ENCODE results near the gene PID1.
"Not testable (repeated sequence)": the region's sequence is repeated elsewhere in the genome, so short reads cannot be mapped to it uniquely, and the experiment has no call there.

Gene PID1

DNA sequence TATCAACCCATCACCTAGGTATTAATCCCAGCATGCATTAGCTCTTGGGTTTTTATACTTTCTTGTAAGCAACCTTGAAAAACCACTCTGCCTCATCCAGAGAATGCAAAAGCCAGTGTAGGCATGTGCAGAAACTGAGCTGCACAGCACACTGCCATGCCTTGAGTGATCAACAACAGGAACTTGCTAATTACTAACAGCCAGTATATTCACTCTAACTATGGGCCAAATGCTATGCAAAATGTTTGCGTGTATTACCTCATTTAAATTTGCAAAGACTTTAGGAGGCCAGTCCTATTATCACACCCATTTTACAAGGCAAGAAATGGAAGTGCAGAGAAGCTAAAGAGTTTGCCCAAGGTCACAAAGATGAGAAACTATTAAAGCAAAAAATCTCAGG lies 169.8 kb downstream of the PID1 start:
- DNase-seq, result no peak

DNA sequence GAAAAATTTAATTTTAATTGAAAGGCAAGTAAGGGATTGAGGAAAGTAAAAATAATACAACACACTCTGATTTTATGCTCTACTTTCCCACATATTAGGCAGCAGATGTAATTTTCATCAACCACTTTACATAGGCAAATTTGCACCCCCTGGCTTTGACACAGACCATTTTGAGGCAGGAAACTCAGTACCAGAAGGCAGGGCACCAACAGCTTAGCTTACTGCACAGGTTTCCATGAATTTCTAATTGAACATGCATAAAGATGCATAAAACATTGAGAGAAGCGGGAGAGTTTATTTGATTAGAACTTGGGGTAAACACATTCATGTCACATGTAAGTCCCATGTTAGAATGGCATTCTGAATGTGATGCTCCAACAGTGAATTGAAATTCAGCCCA lies 171.9 kb downstream of the PID1 start:
- no peak for DNase-seq

DNA sequence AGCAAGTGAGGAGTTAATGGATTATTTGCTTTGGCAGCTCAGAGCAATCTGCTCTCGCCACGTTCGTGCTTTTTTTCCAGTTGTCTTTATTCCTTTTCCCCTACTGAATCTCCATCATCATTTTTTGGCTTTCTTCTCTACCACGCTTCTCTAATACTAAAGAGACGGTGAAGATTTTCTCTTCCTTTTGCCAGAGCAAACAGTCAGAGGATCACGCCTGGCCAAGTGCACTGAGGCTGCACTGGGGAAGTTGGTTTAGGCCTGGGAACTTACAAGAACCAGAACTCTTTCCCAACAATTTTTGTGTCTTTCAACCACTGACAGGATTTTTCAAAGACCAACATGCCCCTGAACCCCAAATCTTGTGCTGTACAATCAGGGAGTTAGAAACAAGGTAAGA lies 172.3 kb downstream of the PID1 start:
- no peak for DNase-seq

DNA sequence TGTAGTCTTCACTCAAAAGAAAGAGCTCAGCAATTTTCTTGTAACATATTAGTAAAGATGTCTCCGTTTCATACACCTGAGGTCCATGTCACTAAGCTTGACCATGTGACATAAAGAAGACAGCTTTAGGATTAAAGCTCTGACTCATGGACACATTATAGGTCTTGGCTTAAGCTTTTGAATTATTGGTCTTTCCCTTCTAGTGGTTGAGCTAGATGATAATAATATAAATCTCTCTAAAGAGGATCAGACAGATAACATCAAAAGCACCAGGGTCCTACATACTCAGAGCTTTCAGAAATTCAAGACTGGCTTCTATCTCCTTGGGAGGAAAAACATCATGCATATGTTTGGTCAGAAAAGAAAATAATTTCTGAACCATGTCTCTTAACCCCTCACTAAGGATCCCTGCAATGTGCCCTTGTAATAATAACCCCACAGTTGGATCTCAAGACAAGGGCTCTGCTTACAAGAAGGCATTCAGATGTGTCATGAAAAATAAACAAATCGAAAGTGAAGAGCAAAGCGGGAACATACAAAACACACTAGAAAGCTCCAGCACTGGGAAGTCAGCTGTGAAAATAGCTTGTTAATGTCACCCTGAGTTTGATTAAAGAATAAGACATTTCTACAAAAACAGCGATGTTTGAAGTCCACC lies 174.5 kb downstream of the PID1 start:
- no peak for DNase-seq

DNA sequence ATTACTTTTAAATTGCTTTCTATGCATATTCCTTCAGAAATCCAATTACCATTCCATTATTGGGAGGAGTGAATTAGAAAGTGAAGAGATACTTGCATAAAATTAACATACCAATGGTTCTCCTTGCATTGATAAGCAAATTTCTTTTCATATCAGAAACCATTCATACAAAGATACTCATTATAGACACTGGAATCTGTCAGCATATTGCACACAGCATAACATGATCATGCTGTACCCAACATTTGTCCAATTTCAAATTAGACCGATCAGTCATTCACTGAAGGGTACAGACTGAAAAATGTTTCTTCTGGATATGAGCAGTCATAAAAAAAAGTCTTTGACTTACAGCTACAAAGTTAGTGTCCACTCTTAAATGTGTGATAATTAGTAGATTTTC lies 175.6 kb downstream of the PID1 start:
- DNase-seq, result no peak

DNA sequence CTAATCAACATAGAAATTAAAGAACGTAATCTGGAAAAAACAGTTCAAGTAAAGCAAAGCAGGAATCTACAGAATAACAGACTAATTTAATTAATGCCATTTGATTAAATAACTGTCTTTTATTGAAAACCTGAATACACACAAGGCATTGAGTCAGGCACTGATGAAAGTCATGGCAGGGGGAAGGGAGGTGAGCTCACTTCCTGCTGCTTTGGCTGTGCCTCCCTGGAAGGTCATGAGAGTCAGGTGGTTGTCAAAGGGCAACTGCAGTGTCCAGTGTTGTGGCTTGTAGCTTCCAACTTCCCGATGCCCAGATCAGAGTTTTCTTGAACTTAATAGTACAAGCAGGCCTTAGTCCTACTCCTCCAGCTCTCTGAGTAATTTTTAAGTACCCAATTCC lies 180.9 kb downstream of the PID1 start:
- no peak for DNase-seq

DNA sequence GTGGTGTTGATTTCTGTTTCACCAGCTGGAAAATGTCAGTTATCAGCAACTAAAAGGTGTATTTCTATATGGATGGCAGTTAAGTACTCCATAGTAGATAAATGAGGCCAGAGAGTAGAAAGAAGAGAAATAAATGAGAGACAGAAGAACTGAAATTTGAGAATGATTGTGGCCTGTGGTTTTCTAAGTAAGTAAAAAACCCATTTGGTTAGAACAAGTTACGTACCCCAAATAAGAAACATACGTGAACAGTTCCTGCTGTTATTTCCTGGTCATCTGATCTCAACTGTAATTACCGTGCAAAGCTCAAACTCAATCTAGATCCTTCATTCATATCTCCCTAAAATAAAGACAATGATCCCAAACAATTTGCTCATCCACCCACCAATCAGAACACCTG lies 181.3 kb downstream of the PID1 start:
- no peak for DNase-seq

DNA sequence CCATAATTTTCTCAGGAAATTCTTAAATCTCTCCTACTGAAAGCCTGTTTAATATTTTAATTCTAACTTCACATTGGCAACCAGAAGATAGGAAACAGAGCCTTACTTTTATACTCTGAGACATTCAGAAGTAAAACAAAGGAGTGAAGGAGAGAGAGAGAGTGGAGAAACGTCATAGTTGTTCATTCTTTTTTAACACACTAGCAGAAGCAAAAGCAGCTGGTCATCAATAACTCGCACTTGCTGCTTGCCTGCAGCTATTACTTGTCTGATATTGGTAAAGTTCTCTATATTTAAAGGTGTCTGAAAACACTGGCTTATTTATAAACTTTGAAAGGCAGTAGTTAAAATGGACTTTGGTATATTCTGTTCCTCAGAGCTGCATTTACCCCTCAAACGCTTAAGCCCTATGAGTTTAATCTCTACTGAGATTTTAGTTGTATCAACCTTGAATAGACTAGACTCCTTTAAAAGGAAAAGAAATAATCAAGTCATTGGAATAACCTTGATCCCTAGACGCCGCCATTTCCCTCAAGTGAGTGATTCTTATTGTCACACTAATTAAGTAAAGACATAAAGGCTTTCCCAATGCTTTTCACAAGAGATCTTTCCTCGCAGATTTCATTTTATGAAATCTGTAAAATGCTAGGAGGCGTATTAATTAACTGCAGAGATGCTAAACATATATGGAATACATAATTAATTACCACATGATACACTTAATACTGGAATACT lies 182.0 kb downstream of the PID1 start:
- no peak for DNase-seq

DNA sequence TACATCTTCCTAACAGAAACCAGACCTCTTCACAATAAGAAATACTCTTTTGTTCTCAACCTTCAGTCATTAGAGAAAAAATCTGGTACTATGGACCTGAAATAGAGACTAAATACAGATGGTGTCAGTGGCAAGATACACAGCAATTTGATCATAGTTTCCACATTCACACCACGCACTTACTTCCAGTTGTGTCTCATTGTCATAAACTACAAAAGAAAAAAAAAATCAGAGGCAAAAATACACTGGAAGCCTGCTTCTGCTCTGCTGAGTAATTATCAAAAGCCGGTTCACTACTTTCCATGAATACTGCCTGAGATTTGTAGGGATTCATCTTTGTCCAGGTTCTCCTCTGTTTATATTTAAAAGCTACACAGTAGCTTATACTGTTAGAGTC lies 182.6 kb downstream of the PID1 start:
- no peak for DNase-seq

DNA sequence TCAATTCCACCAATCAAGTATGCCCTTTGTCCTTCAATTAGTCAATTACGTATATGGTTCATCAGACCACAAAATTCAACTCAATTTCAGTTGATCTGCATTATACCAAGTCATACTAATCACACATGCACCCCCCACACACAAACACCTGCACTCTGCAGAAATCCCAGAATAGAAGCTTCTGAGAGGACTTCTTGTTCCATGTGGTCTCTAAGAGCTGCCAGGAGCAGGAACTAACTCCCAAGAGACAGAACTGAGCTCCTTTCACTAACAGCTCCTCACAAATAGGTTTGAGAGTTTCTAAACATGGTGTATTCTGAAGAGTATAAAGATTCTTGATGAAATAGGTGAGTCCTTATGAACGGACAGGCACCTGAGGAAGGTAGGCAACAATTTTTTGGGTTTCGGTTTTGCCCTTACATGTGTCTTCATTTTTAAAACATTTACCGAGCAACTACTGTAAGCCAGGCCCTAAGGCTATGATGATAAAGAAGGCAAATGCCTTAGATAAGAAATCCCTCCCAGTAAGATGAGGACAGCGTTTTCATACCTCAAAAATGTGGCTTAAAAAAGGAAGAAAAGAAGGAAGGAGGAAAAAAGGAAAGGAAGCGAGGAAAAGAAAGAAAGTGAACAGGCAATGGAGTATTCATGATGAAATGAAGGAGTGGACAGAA lies 183.1 kb downstream of the PID1 start:
- no peak for DNase-seq

DNA sequence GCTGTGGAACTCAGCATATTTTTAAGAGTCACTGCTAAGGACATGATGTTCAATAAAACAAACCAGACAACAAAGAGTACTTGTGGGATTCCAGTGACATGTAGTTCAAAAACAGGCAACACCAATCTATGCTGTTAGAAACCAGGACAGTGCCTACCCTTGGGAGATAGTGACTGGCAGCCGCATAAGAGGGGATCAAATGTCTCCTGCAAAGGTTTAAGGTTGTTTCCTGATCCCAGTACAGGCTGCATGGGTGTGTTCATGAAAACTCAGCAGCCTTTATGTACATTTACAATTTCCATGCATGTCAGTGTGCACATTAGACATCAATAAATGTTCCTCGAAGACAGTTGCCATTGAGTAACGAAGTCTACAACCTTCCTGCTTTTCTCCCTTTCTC lies 183.8 kb downstream of the PID1 start:
- no peak for DNase-seq

DNA sequence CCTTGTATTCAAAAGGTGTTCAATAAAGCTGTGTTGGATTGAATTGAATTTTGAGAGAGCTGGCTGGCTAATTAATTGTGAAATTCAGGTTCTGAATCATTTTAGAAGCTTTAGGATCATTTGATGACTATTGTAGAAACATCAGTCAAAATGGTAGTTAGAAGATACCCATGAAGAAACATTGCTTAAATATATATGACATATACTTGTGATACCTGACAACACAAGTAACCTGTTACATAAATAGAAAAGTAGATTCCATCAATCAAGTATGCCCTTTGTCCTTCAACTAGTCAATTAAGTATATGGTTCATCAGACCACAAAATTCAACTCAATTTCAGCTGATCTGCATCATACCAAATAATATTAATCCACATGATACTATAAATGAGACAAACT lies 185.6 kb downstream of the PID1 start:
- no peak for DNase-seq

DNA sequence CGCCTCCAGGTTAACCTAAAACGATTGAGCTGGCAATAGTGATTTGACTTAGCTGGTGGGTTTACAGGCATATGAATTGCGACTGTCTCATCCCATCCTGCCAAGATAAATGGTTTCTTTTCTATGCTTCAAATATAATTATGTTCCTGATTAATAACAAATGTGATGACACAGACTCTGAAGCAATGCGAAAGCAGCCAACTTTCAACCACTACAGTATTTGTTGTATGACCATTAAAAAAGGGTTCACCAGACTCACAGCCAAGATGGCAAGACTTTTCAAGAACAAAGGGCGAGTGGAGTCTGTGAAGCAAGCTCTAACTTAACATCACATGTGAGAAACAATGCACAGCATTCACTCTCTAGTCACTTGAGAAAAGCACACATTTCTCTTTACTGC lies 186.6 kb downstream of the PID1 start:
- DNase-seq, result no peak

DNA sequence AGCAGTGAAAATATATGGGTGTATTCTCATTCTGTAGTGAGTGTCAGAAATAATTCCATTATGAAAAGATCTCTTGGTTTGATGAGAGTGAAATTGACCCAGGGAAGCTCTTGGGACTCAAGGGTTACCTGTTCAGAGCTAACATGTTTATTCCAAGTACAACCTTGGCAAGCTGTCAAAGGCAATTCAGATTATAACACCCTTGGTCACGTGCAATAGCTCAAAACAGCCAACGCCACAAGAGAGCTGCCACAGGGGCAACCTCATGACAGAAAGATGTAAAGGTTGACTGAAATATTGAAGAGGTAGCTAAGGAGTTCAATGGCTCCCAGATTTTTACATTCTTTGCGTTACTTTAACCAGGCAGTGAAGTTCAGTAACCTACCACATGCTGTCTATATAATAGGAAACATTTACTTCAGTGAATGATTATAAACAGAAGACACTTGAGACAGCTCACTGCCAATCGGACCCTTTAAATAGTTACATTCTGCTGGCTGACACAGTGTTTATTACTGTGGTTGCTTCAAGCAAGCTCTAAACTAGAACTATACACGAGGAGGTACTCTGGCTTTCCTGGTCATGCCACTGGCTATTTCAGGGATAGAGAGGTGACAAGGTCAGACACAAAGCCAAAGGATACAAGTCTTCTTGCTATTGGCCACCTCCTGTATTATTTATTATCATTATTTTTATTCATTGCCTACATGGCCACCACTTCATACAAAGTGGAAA lies 187.3 kb downstream of the PID1 start:
- no peak for DNase-seq

DNA sequence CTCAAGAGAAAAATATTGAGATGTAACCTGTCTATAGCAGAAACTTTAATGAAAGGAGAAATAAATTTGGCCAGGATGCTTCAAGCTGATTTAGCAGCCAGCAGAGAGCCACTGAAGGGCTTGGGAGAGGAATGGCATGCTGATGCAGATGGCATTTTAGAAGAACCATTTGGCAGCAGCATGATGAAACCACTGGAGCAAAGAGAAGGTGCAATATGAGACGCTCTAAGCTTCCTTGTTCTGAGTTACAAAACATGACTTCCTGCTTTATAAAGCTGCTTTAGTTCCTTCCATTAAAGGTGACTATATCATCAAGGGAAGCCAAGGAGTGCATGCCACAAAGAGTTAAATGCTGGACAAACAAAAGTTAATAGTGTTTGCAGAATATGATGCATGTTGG lies 189.7 kb downstream of the PID1 start:
- no peak for DNase-seq

DNA sequence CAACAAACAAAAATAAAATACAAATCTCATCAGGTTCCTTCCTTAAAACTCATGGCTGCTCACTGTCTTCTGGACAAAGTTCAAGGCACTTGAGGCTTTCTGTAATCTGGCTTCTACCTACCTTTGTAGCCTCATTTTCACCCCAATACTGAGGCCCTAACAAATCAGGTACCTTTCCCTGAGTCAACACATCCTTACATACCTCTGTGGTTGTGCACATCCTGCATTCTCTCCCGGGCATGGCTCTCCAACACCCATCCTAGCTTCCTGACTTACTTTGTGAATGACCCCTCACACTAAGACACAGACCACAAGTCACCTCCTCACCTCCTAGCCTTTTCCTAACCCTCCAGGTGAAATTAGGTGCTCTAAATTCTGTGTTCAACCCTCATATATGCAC lies 190.9 kb downstream of the PID1 start:
- DNase-seq, result no peak

DNA sequence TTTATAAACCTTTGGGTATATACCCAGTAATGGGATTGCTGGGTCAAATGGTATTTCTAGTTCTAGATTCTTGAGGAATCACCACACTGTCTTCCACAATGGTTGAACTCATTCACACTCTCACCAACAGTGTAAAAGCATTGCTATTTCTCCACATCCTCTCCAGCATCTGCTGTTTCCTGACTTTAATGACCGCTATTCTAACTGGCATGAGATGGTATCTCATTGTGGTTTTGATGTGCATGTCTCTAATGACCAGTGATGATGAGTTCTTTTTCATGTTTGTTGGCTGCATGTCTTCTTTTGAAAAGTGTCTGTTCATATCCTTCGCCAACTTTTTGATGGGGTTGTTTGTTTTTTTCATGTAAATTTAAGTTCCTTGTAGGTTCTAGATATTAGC lies 194.2 kb downstream of the PID1 start:
- not testable (repeated sequence) for DNase-seq

DNA sequence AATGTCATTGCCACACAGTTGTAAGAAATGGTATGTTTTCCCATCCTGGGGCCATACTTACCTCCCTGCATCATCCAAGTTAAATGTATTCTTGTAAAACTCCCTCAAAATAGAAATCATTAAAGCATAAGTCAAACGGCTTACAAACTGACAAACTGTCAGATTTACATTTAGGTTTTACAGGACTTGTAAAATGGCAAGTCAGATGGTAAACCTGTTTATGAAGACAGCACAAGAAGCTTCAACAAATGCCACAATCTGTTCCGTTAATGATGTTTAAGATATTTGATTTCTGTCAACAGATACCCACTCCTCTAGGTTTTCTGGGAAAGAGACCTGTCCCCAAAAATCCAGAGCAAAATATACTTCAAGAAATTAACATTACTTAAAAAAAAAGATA lies 197.2 kb downstream of the PID1 start:
- no peak for DNase-seq

DNA sequence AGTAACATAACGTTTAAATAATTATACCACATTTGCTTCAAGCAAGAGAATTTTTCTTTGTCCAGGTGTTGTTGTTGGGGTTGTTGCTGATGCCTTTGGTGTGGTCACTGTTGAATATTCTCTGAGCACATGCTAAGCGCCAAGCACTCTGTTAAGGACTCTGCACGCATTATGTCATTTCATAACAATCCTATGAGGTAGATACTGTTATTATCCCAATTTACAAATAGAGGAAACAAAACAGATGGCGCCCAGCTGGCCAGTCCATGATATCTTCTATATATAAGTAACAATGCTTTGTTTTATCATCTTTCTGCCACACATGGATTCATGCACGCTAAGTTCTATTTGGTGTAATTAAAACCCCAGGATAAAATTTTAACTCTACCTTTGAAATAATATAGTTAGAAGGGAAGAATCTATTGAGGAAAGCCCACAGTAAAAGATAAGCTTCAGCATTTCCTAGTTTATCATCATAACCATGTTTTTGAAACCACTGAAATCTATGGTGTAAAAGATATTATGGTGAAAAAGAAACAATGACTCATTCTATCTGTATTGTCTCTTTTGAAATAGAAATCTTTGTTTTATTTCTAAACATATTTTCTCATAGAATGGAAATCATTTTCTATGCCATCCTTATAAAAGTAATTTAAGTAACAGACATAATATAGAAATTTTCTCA lies 199.7 kb downstream of the PID1 start:
- no peak for DNase-seq

DNA sequence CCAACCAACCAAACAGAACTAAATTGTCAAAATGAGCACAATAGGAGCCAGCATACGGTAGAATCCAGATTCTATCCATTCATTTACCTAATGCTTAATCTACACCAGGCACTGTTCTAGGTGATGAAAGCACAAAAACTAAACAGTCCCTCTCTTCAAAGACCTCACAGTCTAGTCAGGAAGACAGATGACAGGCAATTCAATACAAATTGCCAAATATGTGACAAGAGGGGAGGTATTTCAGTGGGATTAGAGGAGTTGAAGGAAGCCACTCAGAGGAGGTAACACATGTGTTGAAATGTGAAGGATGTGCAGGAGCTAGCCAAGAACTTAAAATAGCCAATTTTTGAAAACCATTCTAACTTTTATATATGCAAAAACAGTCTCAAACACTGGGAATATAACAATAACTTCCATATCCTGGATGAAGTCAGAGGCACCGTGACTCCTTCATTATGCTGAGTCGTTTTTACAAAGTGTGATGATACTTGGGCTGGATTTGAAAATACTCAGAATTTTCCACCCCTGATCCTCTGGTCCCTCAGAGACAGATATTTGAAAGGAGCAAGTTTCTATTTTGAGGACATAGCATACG lies 204.9 kb downstream of the PID1 start:
- no peak for DNase-seq

DNA sequence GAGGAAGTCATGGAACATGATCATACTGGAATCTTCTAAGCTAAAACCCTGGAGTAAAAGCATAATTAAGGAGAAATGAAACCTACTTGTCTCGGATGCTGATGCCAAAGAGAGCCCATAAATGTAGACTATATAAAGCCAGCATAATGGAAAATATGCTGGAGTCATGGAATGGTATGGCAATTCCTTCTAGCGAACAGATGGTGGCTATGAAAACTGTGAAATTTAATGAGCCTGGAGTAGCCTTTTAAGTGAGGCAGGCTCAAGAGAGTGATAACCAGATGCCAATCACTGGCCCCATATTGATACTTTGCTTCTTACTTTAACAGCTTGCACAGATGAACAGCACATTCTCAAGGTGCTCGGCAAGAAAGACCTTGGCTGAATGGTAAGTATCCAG lies 206.3 kb downstream of the PID1 start:
- no peak for DNase-seq

DNA sequence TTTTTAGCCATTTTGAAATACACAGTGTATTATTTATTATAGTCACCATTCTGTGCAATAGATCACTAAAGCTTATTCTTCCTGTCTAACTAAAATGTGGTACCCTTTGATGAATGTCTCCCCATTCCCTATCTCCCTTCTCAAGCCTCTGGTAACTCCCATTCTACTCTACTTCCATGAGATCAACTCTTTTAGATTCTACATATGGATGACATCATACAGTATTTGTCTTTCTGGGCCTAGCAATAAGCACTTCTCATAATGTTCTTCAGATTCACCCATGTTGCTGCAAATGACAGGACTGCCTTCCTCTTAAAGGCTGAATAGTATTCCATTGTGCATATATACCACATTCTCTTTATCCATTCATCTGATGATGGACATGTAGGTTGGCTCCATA lies 210.9 kb downstream of the PID1 start:
- no peak for DNase-seq
